Measurements from ENCODE around the gene C12orf43.

C12orf43 gene

GRCh38 chr12:120996133-120996746 lies 20.0 kb downstream of the C12orf43 start:
- no peak for DNase-seq

GRCh38 chr12:120994589-120995337 lies 21.5 kb downstream of the C12orf43 start:
- DNase-seq, result no peak

GRCh38 chr12:120994059-120994458 lies 22.2 kb downstream of the C12orf43 start:
- no peak for DNase-seq

- DNase-seq, result no peak
Observed at GRCh38 chr12:120993496-120993895, 22.8 kb downstream of the C12orf43 start.

- no peak for DNase-seq
Observed at GRCh38 chr12:120992989-120993388, 23.3 kb downstream of the C12orf43 start.

- no peak for DNase-seq
Observed at GRCh38 chr12:120991965-120992364, 24.3 kb downstream of the C12orf43 start.

- no peak for DNase-seq
Observed at GRCh38 chr12:120990487-120991055, 25.7 kb downstream of the C12orf43 start.

GRCh38 chr12:120989687-120990086 lies 26.6 kb downstream of the C12orf43 start:
- no peak for DNase-seq

- DNase-seq, result no peak
Observed at GRCh38 chr12:120988658-120989057, 27.6 kb downstream of the C12orf43 start.

GRCh38 chr12:120988234-120988633 lies 28.1 kb downstream of the C12orf43 start:
- no peak for DNase-seq

- DNase-seq, result no peak
Observed at GRCh38 chr12:120984351-120984898, 31.9 kb downstream of the C12orf43 start.

GRCh38 chr12:120983759-120984158 lies 32.5 kb downstream of the C12orf43 start:
- DNase-seq, result no peak

GRCh38 chr12:120982659-120983058 lies 33.6 kb downstream of the C12orf43 start:
- DNase-seq, result no peak

GRCh38 chr12:120981407-120981941 lies 34.8 kb downstream of the C12orf43 start:
- DNase-seq, result no peak

GRCh38 chr12:120980800-120981368 lies 35.4 kb downstream of the C12orf43 start:
- no peak for DNase-seq

GRCh38 chr12:120979862-120980696 lies 36.2 kb downstream of the C12orf43 start:
- no peak for DNase-seq

- DNase-seq, result no peak
Observed at GRCh38 chr12:120979220-120979861, 36.9 kb downstream of the C12orf43 start.

GRCh38 chr12:120978296-120979219 lies 37.7 kb downstream of the C12orf43 start, which contains the start of gene HNF1A:
Gene HNF1A (plus strand): TSS chr12:120978543. CDS start chr12:120978769, 226 bp downstream.
- DNase-seq, result no peak

- no peak for DNase-seq
Observed at GRCh38 chr12:120977531-120978295, 38.6 kb downstream of the C12orf43 start.
